ENCODE measurements around the gene SDR42E1.

SDR42E1 gene

GRCh38 chr16:81939164-81940056 lies 71.9 kb downstream of the SDR42E1 start:
- DNase-seq (ENCODE audit: low spot score): no peak
